OCI-LY7 (cell line): ENCODE results near the gene P2RX5. TPM values are rescaled to one million over a fixed set of nuclear protein-coding genes. Genes with fewer than 3 reads are reported as not detected.
A peak's percentile ranks its signal among the peaks of the same experiment; 100 is the strongest.
"Not testable (repeated sequence)": the region's sequence is repeated elsewhere in the genome, so short reads cannot be mapped to it uniquely, and the experiment has no call there.

Experiments used
- BruUV-seq: library from RNA; stranded (reverse); fragments of 400-500 nt; replicated peaks from 2 replicates; lab custom pipeline; 2021; lab: Mats Ljungman, UMichigan
- CTCF ChIA-PET: fragments of 300-600 bp; sonication (Branson Sonifier 250); formaldehyde crosslinking; loops from one replicate; lab custom pipeline; 2022; ENCODE audit warnings: antibody characterized with exemption; ENCODE audit not compliant: unreplicated experiment; lab: Charles Lee
- POLR2A ChIA-PET: fragments of 300-600 bp; sonication (Branson Sonifier 250); formaldehyde crosslinking; loops from one replicate; lab custom pipeline; 2022; ENCODE audit warnings: antibody characterized with exemption; lab: Charles Lee
- DNase-seq: peaks from one replicate; pipeline ENCODE4 v3.0.0-alpha.2; 2015; ENCODE audit warnings: low spot score
- H2AFZ ChIP-seq: fragments of 200-600 bp; sonication (generic), shearing (Covaris generic); 2 replicates; pipeline ENCODE4 v1.6.1; 2014; ENCODE audit warnings: mild to moderate bottlenecking, antibody characterized with exemption, low read length, moderate library complexity
- H3K27ac ChIP-seq: fragments of 200-600 bp; sonication (generic); 2 replicates; pipeline ENCODE4 v1.5.1; 2014; ENCODE audit warnings: mixed run types, low read depth, mild to moderate bottlenecking, moderate library complexity, low read length, inconsistent platforms; ENCODE audit not compliant: poor library complexity, severe bottlenecking
- H3K36me3 ChIP-seq: fragments of 200-600 bp; sonication (generic); 2 replicates; pipeline ENCODE4 v1.6.1; 2014; ENCODE audit warnings: mild to moderate bottlenecking, antibody characterized with exemption, low read length, moderate library complexity, mixed read lengths; ENCODE audit not compliant: insufficient read depth
- H3K4me1 ChIP-seq: fragments of 200-600 bp; sonication (generic); 2 replicates; pipeline ENCODE4 v1.5.1; 2014; ENCODE audit warnings: mild to moderate bottlenecking, low read length; ENCODE audit not compliant: insufficient read depth, poor library complexity, severe bottlenecking
- H3K4me2 ChIP-seq: fragments of 200-600 bp; sonication (generic); 2 replicates; pipeline ENCODE4 v1.6.1; 2014; ENCODE audit warnings: mild to moderate bottlenecking, low read length
- H3K4me3 ChIP-seq: fragments of 200-600 bp; sonication (generic); 2 replicates; pipeline ENCODE4 v1.5.1; 2014; ENCODE audit warnings: mild to moderate bottlenecking, low read depth, low read length; ENCODE audit not compliant: poor library complexity, severe bottlenecking
- H3K79me2 ChIP-seq: fragments of 200-600 bp; sonication (generic); 2 replicates; pipeline ENCODE4 v1.6.1; 2016; ENCODE audit warnings: low read depth, mild to moderate bottlenecking, low read length, moderate library complexity, mixed read lengths; ENCODE audit not compliant: insufficient read depth
- H3K9me2 ChIP-seq: fragments of 200-600 bp; sonication (generic); 2 replicates; pipeline ENCODE4 v1.6.1; 2016; ENCODE audit warnings: mild to moderate bottlenecking, low read length, mixed read lengths; ENCODE audit not compliant: insufficient read depth
- H3K9me3 ChIP-seq: fragments of 200-600 bp; sonication (generic); 2 replicates; pipeline ENCODE4 v1.6.1; 2014; ENCODE audit warnings: mild to moderate bottlenecking, mixed run types, low read length, mixed read lengths
- H4K20me1 ChIP-seq: fragments of 200-600 bp; sonication (generic); 2 replicates; pipeline ENCODE4 v1.6.1; 2014; ENCODE audit warnings: mild to moderate bottlenecking, antibody characterized with exemption, low read length, moderate library complexity, mixed read lengths; ENCODE audit not compliant: insufficient read depth
- EZH2phosphoT487 ChIP-seq: fragments of 200-600 bp; sonication (generic); IDR thresholded peaks from 2 replicates; pipeline ENCODE4 v1.6.1; 2018; ENCODE audit warnings: low read depth, borderline replicate concordance, mild to moderate bottlenecking, mixed run types, antibody characterized with exemption, low read length, moderate library complexity, mixed read lengths
- intact Hi-C: fragments of 100-400 bp; cut with micrococcal nuclease; formaldehyde crosslinking; loops from one replicate; pipeline ENCODE4 v1.10.0; 2022; ENCODE audit not compliant: unreplicated experiment
- total RNA-seq, 2 experiments: library from RNA; depleted of rRNA in 1 of 2; stranded (reverse); fragments of >200 nt in 1 of 2; shearing (Covaris generic) in 1 of 2; gene quantifications; 2 replicates each; pipeline ENCODE4 v1.2.3, GENCODE V29; 2014 to 2022
- TF ChIP-seq, protein P1 (sequence below): fragments of 200-600 bp; sonication (generic); conservative IDR thresholded peaks from 2 replicates; pipeline ENCODE4 v1.5.1; 2014; ENCODE audit warnings: mild to moderate bottlenecking, antibody characterized with exemption, low read length, moderate library complexity, mixed read lengths

P2RX5 gene
- total RNA-seq, 2 experiments from 2014 or later, result 150 to 195 TPM

DNA sequence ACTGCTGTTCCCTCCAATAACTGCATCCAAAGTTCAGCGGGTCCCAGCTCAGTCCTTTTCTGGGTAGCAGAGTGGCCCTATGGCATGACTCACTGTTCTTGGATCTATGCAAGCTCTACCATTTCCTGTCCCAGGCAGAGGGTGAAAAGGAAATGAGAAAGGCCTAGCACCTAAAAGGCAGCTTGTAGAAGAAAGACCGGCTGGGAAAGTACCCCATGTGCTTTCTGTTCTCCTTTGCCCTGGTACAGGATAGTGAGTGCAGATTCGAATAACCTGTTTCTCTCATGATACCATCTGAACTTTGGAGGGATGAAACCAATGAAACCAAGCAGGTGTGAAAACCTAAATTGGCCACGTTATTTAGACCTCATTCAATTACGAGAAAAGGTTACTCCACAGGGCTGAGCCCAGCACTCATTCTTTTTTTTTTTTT, 15.0 kb upstream of the P2RX5 start:
- H3K4me3 ChIP-seq, result peak overlapping the region; percentile 52
- peak; percentile 96 for DNase-seq
- no TSS peak for BruUV-seq

DNA sequence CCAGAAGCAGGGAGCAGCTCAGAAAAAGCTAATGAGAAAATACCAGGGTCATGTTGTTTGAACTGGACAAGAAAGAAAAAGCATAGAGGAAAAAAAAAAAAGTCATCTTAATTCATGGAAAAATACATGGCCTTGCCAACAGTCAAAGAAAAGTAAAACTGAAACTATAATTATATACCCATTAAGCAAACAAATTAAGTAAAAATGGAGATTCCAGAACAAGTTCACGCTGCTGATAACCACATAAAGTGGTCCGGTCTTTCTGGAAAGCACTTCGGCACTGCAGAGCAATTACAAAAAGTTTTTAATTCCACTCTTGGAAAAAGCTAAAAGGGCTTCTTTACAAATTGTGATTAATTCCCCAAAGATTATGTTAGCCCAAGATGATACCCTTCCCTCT, 12.4 kb upstream of the P2RX5 start:
- TSS peak; percentile 54 for BruUV-seq
- POLR2A ChIA-PET, result interaction anchor here (0.7 to 1.3 kb wide), 4 partner anchors 12 to 425 kb away, joined by 3 read pairs; partner anchors contain the start of gene HASPIN

More for the DNA sequence above, 15.0 kb upstream of the P2RX5 start:
- Histone ChIP-seq H3K4me2 (peak overlapping the region; percentile 77), H2AFZ (no peak overlapping the region), H3K79me2 (no peaks in the 10 kb centered on the region; the same call in 1 of the 2 replicates), H3K27ac (peak overlapping the region; percentile 96), H3K36me3 (peaks cover 38% of the 10 kb centered on the region), H3K9me2 (no peaks in the 10 kb centered on the region), H3K9me3 (no peaks in the 10 kb centered on the region), H3K4me1 (peaks cover 70% of the 10 kb centered on the region), H4K20me1 (no peaks in the 10 kb centered on the region)
- ChIA-PET POLR2A (interaction anchor here (0.6 to 2.6 kb wide), 6 partner anchors 12 to 1319 kb away, joined by 3 to 16 read pairs (median 6); partner anchors contain the start of gene P2RX5), CTCF (interaction anchor here (0.7 to 1.2 kb wide), 4 partner anchors 15 to 133 kb away, joined by 3 to 4 read pairs (median 4); partner anchors contain the start of gene P2RX5)
- intact Hi-C loops, result loop anchor here (1.0 kb wide), 2 partner anchors 12 to 15 kb away; partner anchors contain the start of genes HASPIN and P2RX5
- TF ChIP-seq, protein P1, sequence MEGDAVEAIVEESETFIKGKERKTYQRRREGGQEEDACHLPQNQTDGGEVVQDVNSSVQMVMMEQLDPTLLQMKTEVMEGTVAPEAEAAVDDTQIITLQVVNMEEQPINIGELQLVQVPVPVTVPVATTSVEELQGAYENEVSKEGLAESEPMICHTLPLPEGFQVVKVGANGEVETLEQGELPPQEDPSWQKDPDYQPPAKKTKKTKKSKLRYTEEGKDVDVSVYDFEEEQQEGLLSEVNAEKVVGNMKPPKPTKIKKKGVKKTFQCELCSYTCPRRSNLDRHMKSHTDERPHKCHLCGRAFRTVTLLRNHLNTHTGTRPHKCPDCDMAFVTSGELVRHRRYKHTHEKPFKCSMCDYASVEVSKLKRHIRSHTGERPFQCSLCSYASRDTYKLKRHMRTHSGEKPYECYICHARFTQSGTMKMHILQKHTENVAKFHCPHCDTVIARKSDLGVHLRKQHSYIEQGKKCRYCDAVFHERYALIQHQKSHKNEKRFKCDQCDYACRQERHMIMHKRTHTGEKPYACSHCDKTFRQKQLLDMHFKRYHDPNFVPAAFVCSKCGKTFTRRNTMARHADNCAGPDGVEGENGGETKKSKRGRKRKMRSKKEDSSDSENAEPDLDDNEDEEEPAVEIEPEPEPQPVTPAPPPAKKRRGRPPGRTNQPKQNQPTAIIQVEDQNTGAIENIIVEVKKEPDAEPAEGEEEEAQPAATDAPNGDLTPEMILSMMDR, result no peak
- TF ChIP-seq EZH2phosphoT487, result no peak

DNA sequence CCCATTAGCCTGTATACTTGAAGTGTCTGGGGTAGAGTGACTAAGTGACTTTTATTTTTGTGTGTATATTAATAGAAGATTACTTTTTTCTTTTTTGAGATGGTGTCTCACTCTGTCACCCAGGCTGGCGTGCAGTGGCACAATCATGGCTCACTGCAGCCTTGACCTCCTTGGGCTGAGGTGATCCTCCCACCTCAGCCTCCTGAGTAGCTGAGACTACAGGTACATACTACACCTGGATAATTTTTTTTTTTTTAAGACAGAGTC, 9.7 kb upstream of the P2RX5 start:
- H3K27ac ChIP-seq, H3K9me2 ChIP-seq, H3K4me2 ChIP-seq, intact Hi-C loops, H3K79me2 ChIP-seq, CTCF ChIA-PET, DNase-seq, H2AFZ ChIP-seq, H3K4me3 ChIP-seq, H4K20me1 ChIP-seq, H3K9me3 ChIP-seq, BruUV-seq, POLR2A ChIA-PET: not testable (repeated sequence)
- peaks cover 22% of the 10 kb centered on the region for H3K36me3 ChIP-seq
- H3K4me1 ChIP-seq, result peaks cover 27% of the 10 kb centered on the region

More for the DNA sequence above, 12.4 kb upstream of the P2RX5 start:
- H4K20me1 ChIP-seq, result no peaks in the 10 kb centered on the region
- intact Hi-C loops, result no loop called here
- H3K9me2 ChIP-seq, result no peaks in the 10 kb centered on the region
- CTCF ChIA-PET, result no interaction called here
- H3K79me2 ChIP-seq, result no peaks in the 10 kb centered on the region
- peaks cover 15% of the 10 kb centered on the region for H3K36me3 ChIP-seq
- H3K9me3 ChIP-seq, result no peaks in the 10 kb centered on the region
- peaks cover 52% of the 10 kb centered on the region for H3K4me1 ChIP-seq
- H2AFZ ChIP-seq, result no peak overlapping the region
- TF ChIP-seq, protein P1, result no peak
- TF ChIP-seq EZH2phosphoT487, result no peak
- DNase-seq, result no peak
- peak overlapping the region; percentile 54 for H3K4me2 ChIP-seq
- peak overlapping the region; percentile 15 for H3K27ac ChIP-seq
- no peak overlapping the region for H3K4me3 ChIP-seq
